ENCODE data around the gene TSHZ2.

Gene TSHZ2

GRCh38 chr20:52945862-52946522 lies 26.2 kb upstream of the TSHZ2 start:
- TF ChIP-seq, protein P1, sequence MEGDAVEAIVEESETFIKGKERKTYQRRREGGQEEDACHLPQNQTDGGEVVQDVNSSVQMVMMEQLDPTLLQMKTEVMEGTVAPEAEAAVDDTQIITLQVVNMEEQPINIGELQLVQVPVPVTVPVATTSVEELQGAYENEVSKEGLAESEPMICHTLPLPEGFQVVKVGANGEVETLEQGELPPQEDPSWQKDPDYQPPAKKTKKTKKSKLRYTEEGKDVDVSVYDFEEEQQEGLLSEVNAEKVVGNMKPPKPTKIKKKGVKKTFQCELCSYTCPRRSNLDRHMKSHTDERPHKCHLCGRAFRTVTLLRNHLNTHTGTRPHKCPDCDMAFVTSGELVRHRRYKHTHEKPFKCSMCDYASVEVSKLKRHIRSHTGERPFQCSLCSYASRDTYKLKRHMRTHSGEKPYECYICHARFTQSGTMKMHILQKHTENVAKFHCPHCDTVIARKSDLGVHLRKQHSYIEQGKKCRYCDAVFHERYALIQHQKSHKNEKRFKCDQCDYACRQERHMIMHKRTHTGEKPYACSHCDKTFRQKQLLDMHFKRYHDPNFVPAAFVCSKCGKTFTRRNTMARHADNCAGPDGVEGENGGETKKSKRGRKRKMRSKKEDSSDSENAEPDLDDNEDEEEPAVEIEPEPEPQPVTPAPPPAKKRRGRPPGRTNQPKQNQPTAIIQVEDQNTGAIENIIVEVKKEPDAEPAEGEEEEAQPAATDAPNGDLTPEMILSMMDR (IDR thresholded peaks at IDR 0.05; ENCODE audit: insufficient read depth, low read length, missing control alignments) = no peak
- no peak for DNase-seq (ENCODE audit: low read depth, low spot score)
- ChIA-PET POLR2A (no interaction called here), CTCF (no interaction called here)
- H3K4me3 ChIP-seq (ENCODE audit: low read depth, low read length) = no peak overlapping the region

DNA sequence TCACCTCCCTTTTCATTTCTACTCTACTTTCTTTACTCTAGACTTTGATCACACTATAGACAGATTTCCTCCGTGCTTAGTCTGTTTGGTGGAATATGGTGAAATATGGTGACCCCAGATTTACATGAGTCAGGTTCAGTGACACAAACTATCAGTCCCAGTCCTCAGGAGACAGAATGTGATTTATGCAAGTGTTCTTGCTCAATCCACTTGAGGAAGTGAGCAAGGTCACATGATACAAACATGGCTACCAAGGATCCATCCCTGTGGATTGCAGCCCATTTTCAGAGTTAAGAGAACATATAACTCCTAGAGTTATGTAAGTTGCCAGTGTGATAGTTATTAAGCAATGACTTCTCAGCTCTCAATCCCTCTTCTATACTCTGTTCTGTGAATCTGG lies 23.7 kb upstream of the TSHZ2 start:
- ChIA-PET POLR2A (no interaction called here), CTCF (no interaction called here)
- DNase-seq (ENCODE audit: low read depth, low spot score) = no peak
- TF ChIP-seq, protein P1 (IDR thresholded peaks at IDR 0.05; ENCODE audit: insufficient read depth, low read length, missing control alignments) = no peak
- H3K4me3 ChIP-seq (ENCODE audit: low read depth, low read length) = no peak overlapping the region

DNA sequence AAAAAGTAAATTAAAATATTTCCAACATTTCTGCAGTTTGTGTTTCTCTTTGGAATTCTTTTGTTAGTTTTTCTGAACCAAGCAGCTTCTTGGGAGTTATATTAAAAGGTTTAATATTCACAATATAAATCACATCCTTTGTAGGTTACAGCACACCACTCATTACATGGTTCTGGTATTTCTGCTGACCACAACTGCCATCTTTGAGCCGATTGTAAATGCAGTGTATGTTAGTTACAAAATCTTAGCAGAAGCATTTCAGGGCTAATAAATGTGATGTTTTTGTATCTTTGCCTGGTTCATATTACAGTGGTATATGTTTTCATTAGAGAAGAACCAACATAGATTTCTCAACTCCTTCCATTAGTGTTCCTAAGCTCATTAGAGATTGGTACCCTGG lies 19.1 kb upstream of the TSHZ2 start:
- H3K4me3 ChIP-seq (ENCODE audit: low read depth, low read length) = no peak overlapping the region
- CTCF ChIA-PET = no interaction called here
- POLR2A ChIA-PET = no interaction called here
- DNase-seq (ENCODE audit: low read depth, low spot score) = no peak
- TF ChIP-seq, protein P1 (IDR thresholded peaks at IDR 0.05; ENCODE audit: insufficient read depth, low read length, missing control alignments) = no peak

DNA sequence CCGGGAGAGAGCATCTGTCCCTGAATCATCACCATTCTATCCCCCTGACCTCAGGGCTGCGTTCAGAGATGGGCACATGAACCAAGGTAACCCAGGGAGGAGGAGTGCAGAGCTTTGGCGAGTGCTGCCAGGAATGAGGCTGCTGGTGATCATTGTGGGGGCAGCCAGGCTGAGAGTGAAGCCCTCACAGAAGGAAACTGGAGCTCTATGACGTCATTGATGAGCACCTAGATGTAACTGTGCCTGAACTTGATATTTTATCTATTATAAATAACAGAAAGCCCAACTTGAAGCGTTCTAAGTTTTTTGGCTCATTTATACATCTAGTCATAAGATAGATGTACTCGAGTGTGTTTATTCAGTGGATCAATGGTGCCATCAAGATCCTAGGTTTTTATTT lies 17.3 kb upstream of the TSHZ2 start:
- no peak for DNase-seq (ENCODE audit: low read depth, low spot score)
- ChIA-PET CTCF (no interaction called here), POLR2A (no interaction called here)
- TF ChIP-seq, protein P1 (IDR thresholded peaks at IDR 0.05; ENCODE audit: insufficient read depth, low read length, missing control alignments) = no peak
- no peak overlapping the region for H3K4me3 ChIP-seq (ENCODE audit: low read depth, low read length)

DNA sequence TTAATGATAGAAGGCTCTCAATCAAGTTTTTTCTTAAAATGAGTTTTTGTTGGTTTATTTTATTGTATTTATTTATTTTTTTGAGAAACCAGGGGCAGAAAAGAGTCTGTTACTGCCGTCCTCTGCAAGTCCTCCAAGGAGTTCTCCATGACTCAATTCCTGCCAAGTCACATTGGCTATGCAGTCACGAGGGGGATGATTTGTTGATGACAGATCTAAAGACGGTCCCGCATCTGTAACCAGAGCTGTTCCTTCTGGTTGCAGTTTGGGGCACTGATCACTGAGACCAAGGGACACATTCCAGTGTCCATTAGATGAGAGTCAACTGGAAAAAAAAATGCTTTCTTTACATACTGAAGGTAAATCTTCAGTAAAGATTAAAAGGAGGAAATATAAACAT lies 13.9 kb upstream of the TSHZ2 start:
- ChIA-PET POLR2A (no interaction called here), CTCF (no interaction called here)
- H3K4me3 ChIP-seq (ENCODE audit: low read depth, low read length) = no peak overlapping the region
- TF ChIP-seq, protein P1 (IDR thresholded peaks at IDR 0.05; ENCODE audit: insufficient read depth, low read length, missing control alignments) = no peak
- no peak for DNase-seq (ENCODE audit: low read depth, low spot score)

- CTCF ChIA-PET = no interaction called here
- no peak overlapping the region for H3K4me3 ChIP-seq (ENCODE audit: low read depth, low read length)
- POLR2A ChIA-PET = no interaction called here
- no peak for DNase-seq (ENCODE audit: low read depth, low spot score)
- TF ChIP-seq, protein P1 (IDR thresholded peaks at IDR 0.05; ENCODE audit: insufficient read depth, low read length, missing control alignments) = no peak
Observed at GRCh38 chr20:52959125-52959524, 13.0 kb upstream of the TSHZ2 start.

Data from AG04449 (cell line).